ENCODE results near the gene PPP2R2B. TPM values are rescaled to one million over a fixed set of nuclear protein-coding genes. Genes with fewer than 3 reads are reported as not detected.
"Not testable (repeated sequence)": the region's sequence is repeated elsewhere in the genome, so short reads cannot be mapped to it uniquely, and the experiment has no call there.

PPP2R2B gene
- total RNA-seq, 1 donor from 2014 or later: 0.95 TPM

GRCh38 chr5:146620669-146621051 is 257.9 kb downstream of the PPP2R2B start:
- intact Hi-C loops (cut with DNase I): no loop called here
- ATAC-seq (no peak), DNase-seq (no peak)
- no peaks in the 10 kb centered on the region for H3K4me1 ChIP-seq
- H3K4me3 ChIP-seq: no peak overlapping the region
- no peak for TF ChIP-seq CTCF (IDR thresholded peaks at IDR 0.05)
- no peaks in the 10 kb centered on the region for H3K9me3 ChIP-seq
- no peak overlapping the region for H3K27ac ChIP-seq
- H3K27me3 ChIP-seq (ENCODE audit: low read depth): no peaks in the 10 kb centered on the region
- H3K36me3 ChIP-seq: no peaks in the 10 kb centered on the region

DNA sequence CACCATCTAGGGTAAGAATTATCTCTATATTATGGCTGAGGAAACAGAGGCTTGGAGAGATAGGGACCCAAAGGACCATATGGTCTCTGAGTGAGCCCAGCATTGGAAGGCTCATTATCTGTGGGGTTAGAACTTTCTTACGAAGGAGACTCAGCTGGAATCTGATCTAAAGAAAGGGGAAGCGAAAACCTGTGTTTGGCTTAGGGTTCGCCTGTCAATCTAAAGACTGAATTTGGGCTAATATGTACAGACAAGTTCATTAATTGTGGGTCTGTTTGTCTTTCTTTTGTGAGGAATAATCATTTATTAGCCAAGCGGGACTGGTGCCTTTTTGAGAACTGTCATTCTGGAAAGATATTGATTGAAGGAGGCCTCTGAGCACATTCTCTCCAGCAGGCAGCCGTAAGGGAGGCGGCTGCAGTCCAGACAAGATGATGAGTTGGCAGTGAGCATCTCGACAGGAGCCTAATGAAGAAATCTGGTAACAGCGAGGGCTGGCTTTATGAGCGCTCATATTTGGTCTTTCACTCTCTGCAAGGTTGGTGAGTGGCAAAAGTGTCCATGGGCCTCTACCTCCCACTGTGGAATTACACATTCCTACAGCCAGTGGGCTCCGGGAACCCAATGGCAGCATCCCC is 258.4 kb downstream of the PPP2R2B start:
- TF ChIP-seq CTCF (IDR thresholded peaks at IDR 0.05): no peak
- intact Hi-C loops (cut with DNase I): no loop called here
- Histone ChIP-seq H3K9me3 (no peaks in the 10 kb centered on the region), H3K27ac (no peak overlapping the region), H3K4me1 (no peaks in the 10 kb centered on the region), H3K4me3 (no peak overlapping the region), H3K27me3 (ENCODE audit: low read depth) (no peaks in the 10 kb centered on the region), H3K36me3 (no peaks in the 10 kb centered on the region)
- no peak for ATAC-seq
- DNase-seq: no peak

DNA sequence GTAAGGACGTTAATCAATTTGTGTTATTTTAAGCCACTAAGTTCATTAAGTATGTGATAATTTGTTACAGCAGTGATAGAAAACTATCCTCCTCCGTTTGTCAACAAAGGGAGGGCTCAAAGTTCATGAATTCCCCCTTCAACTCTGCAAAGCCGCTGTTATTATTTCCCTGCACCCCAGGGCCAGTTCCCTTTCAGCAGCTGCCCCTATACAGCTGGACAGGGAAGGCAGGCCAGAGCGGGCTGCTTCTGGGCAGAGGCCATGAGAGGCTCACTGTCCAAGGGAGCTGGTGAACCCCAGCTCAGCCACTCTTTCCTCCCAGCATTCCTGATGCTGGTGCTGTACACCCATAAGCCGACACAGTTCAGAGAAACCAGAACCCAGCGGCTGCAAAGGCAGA is 260.1 kb downstream of the PPP2R2B start:
- Histone ChIP-seq H3K4me1 (no peaks in the 10 kb centered on the region), H3K27me3 (ENCODE audit: low read depth) (no peaks in the 10 kb centered on the region), H3K9me3 (no peaks in the 10 kb centered on the region), H3K4me3 (no peak overlapping the region), H3K36me3 (no peaks in the 10 kb centered on the region), H3K27ac (no peak overlapping the region)
- TF ChIP-seq CTCF (IDR thresholded peaks at IDR 0.05): no peak
- intact Hi-C loops (cut with DNase I): no loop called here
- DNase-seq (no peak), ATAC-seq (no peak)

DNA sequence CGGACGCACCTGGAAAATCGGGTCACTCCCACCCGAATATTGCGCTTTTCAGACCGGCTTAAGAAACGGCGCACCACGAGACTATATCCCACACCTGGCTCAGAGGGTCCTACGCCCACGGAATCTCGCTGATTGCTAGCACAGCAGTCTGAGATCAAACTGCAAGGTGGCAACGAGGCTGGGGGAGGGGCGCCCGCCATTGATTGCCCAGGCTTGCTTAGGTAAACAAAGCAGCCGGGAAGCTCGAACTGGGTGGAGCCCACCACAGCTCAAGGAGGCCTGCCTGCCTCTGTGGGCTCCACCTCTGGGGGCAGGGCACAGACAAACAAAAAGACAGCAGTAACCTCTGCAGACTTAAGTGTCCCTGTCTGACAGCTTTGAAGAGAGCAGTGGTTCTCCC is 268.8 kb downstream of the PPP2R2B start:
- H3K4me3 ChIP-seq; H3K4me1 ChIP-seq; H3K27me3 ChIP-seq (ENCODE audit: low read depth); ATAC-seq; intact Hi-C loops (cut with DNase I); H3K9me3 ChIP-seq; DNase-seq; H3K27ac ChIP-seq; H3K36me3 ChIP-seq: not testable (repeated sequence)

GRCh38 chr5:146607659-146608332 is 270.8 kb downstream of the PPP2R2B start:
- no peaks in the 10 kb centered on the region for H3K27me3 ChIP-seq (ENCODE audit: low read depth)
- no peak for DNase-seq
- no peaks in the 10 kb centered on the region for H3K4me1 ChIP-seq
- intact Hi-C loops (cut with DNase I): no loop called here
- no peaks in the 10 kb centered on the region for H3K9me3 ChIP-seq
- TF ChIP-seq CTCF (IDR thresholded peaks at IDR 0.05): no peak
- no peak for ATAC-seq
- no peaks in the 10 kb centered on the region for H3K36me3 ChIP-seq
- no peak overlapping the region for H3K27ac ChIP-seq
- no peak overlapping the region for H3K4me3 ChIP-seq

GRCh38 chr5:146606893-146607292 is 271.7 kb downstream of the PPP2R2B start:
- DNase-seq (no peak), ATAC-seq (no peak)
- no peak for TF ChIP-seq CTCF (IDR thresholded peaks at IDR 0.05)
- Histone ChIP-seq H3K27ac (no peak overlapping the region), H3K27me3 (ENCODE audit: low read depth) (no peaks in the 10 kb centered on the region), H3K4me1 (no peaks in the 10 kb centered on the region), H3K9me3 (no peaks in the 10 kb centered on the region), H3K4me3 (no peak overlapping the region), H3K36me3 (no peaks in the 10 kb centered on the region)
- intact Hi-C loops (cut with DNase I): no loop called here
